Effector memory CD8-positive, alpha-beta T cell (primary cell): ENCODE results near the gene ARHGAP22.
A peak's percentile ranks its signal among the peaks of the same experiment; 100 is the strongest.

ENCODE experiments used
- ATAC-seq: fragments of 150-1000 bp; cut with Tn5 transposase; replicated peaks from 2 replicates; pipeline ENCODE4 v1.10.0; 2021; ENCODE audit warnings: mild to moderate bottlenecking, moderate library complexity
- DNase-seq, 3 experiments: peaks; one replicate each; pipeline ENCODE4 v3.0.0; 2021
- H3K27ac Mint-ChIP-seq, 2 donors: one replicate each; pipeline ENCODE4 v1.8.0; 2022; ENCODE audit warnings: mild to moderate bottlenecking in 2 of 2, mixed read lengths in 2 of 2, moderate library complexity in 2 of 2
- H3K27me3 Mint-ChIP-seq, 2 donors: one replicate each; pipeline ENCODE4 v1.8.0; 2022; ENCODE audit warnings: mixed read lengths in 2 of 2
- H3K36me3 Mint-ChIP-seq: one replicate; pipeline ENCODE4 v1.8.0; 2022; ENCODE audit warnings: mild to moderate bottlenecking, moderate library complexity, mixed read lengths; ENCODE audit not compliant: insufficient read depth
- H3K4me1 Mint-ChIP-seq, 2 donors: one replicate each; pipeline ENCODE4 v1.8.0; 2022; ENCODE audit warnings: low read depth in 2 of 2, mixed read lengths in 2 of 2
- H3K4me3 Mint-ChIP-seq, 2 donors: one replicate each; pipeline ENCODE4 v1.8.0; 2022; ENCODE audit warnings: mild to moderate bottlenecking in 2 of 2, mixed read lengths in 2 of 2, moderate library complexity in 2 of 2
- H3K9me3 Mint-ChIP-seq, 2 donors: one replicate each; pipeline ENCODE4 v1.8.0; 2022; ENCODE audit warnings: mixed read lengths in 2 of 2

Gene ARHGAP22

GRCh38 chr10:48452879-48453412 lies 151.9 kb downstream of the ARHGAP22 start:
- Mint-ChIP-seq H3K27ac (no peak overlapping the region), H3K4me1 (no peaks in the 10 kb centered on the region), H3K36me3 (no peaks in the 10 kb centered on the region), H3K4me3 (no peak overlapping the region), H3K27me3 (peaks cover 15 to 33% of the 10 kb centered on the region in 2 donors), H3K9me3 (no peaks in the 10 kb centered on the region)
- DNase-seq (no peak), ATAC-seq (no peak)

DNA sequence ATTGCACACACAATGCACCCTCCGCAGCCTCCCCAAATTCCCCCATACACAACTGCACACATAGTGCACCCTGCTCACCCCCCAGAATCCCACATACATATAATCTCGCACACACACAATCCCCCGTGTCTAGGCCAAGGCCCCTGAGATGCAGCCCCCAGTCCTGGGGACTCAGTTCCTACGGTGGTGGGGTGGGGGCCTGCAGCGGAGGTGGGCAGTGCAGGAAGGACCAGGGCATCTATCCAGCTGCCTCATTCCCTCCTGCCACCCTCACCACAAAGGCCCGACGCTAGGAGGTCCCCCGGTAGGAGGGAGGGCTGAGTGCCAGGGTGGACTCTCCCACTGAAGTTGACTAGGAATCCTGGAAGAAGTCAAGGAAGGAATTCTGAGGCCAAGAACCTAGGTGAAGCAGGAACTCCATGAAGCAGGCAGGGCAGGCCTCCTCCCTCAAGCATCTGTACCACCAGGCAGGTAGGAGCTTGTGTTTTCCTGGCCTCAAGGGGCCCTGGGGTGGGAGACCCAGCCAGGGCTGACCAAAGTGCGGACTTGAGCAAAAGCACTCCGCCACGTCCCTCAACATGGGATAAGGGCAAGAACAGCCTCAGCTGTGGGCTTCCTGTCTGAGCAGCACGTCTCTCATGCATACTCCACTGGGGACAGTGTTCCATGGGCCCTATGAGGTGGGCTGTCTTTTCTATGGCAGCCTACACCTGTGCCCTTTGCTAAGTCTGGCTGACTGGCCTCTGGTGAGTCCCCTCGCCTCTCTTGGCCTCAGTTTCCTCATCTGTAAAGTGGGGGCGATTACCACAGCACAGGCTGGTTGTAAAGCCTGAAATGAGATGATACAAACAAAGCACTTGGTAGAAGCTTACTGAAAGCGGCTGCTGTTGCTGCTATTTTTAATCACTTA lies 152.6 kb downstream of the ARHGAP22 start:
- Mint-ChIP-seq H3K27ac (no peak overlapping the region), H3K4me1 (peaks cover 0 to 3% of the 10 kb centered on the region in 2 donors), H3K27me3 (peaks cover 17 to 33% of the 10 kb centered on the region in 2 donors), H3K9me3 (no peaks in the 10 kb centered on the region), H3K36me3 (no peaks in the 10 kb centered on the region), H3K4me3 (no peak overlapping the region)
- ATAC-seq (no peak), DNase-seq (no peak)

DNA sequence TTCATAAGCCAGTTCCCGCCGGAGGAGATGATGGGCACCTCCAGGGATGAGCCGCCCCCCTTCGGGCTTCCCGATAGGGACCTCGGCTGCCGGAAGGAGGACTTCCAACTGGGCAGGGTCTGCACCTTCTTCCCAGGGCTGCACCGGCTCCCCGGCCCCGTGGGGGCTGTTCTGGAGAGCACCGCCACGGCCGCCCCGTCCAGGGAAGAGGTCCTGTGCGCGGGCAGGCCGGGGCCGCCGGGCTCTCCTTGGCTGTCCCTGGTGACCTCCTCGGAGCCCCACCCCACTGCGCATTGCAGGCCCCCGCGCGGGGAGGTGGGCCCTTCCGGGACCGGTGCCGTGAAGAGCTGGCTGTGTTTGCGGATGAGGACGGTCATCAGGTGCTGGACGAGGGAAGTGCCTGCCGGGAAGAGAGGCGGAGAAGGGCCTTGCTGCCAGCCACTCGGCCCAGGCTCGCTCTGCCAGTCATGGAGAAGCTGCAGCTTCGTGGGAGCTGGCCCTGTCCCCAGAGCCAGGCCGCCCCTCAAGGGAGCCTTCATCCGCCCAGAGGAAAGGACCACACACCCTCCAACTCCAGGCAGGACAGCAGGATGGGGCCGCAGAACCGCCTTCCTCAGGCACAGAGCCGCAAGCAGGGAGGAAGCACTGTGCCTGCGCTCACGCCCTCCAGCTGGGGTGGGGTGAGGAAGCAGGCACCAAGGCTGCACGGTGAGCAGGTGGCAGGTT lies 154.0 kb downstream of the ARHGAP22 start:
- H3K36me3 Mint-ChIP-seq, result no peaks in the 10 kb centered on the region
- peaks cover 0 to 5% of the 10 kb centered on the region in 2 donors for H3K4me1 Mint-ChIP-seq
- ATAC-seq, result no peak
- no peaks in the 10 kb centered on the region for H3K9me3 Mint-ChIP-seq
- H3K4me3 Mint-ChIP-seq, result no peak overlapping the region
- H3K27me3 Mint-ChIP-seq, result peaks cover 15 to 28% of the 10 kb centered on the region in 2 donors
- no peak overlapping the region for H3K27ac Mint-ChIP-seq
- no peak for DNase-seq

GRCh38 chr10:48450233-48450740 lies 154.6 kb downstream of the ARHGAP22 start:
- Mint-ChIP-seq H3K4me1 (peaks cover 0 to 5% of the 10 kb centered on the region in 2 donors), H3K4me3 (no peak overlapping the region), H3K36me3 (no peaks in the 10 kb centered on the region), H3K27ac (no peak overlapping the region), H3K9me3 (no peaks in the 10 kb centered on the region), H3K27me3 (peaks cover 15 to 28% of the 10 kb centered on the region in 2 donors)
- DNase-seq (no peak), ATAC-seq (no peak)

DNA sequence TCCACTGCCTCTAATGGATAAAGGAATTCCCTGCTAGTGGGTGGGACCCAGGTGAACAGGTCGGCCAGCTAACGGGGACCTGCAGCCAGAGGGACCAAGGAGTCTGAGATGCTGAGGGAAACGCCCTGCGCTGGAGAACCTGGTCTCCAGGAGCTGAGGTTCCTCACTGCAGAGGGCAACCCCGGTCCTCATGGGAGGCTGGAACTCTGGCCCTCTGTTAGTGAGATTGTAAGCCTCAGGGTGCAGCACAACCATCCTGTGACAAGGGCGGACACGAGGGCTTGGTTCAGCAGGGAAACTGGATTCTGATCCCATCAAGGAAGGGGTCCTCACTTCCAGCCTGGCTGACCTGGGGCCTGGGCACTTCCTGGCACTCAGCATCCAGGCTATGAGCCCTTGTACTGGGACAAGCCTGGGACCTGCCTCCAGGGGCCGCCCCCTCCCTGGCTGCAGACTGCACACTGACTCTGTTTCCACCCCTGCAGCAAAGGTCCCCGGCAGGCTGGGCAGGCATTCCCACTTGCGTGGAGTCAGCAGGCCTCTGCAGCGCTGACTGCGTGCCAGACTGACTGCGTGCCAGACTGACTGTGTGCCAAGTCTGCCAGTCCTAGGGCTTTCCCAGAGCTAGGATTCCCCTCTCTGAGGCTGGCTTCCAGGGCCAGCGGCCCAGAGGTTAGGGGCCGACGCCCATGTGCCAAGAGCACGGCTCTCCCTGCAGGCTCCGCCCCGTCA lies 155.2 kb downstream of the ARHGAP22 start:
- peaks cover 15 to 28% of the 10 kb centered on the region in 2 donors for H3K27me3 Mint-ChIP-seq
- H3K9me3 Mint-ChIP-seq, result no peaks in the 10 kb centered on the region
- no peak for ATAC-seq
- no peak overlapping the region for H3K4me3 Mint-ChIP-seq
- no peaks in the 10 kb centered on the region for H3K36me3 Mint-ChIP-seq
- H3K27ac Mint-ChIP-seq, result no peak overlapping the region
- no peak for DNase-seq
- H3K4me1 Mint-ChIP-seq, result peaks cover 0 to 5% of the 10 kb centered on the region in 2 donors

GRCh38 chr10:48448796-48449195 lies 156.1 kb downstream of the ARHGAP22 start:
- ATAC-seq (no peak), DNase-seq (no peak)
- Mint-ChIP-seq H3K4me1 (peaks cover 0 to 5% of the 10 kb centered on the region in 2 donors), H3K27me3 (peaks cover 15 to 28% of the 10 kb centered on the region in 2 donors), H3K9me3 (no peaks in the 10 kb centered on the region), H3K4me3 (no peak overlapping the region), H3K27ac (no peak overlapping the region), H3K36me3 (no peaks in the 10 kb centered on the region)

GRCh38 chr10:48447356-48448215 lies 157.3 kb downstream of the ARHGAP22 start:
- peaks cover 15 to 22% of the 10 kb centered on the region in 2 donors for H3K27me3 Mint-ChIP-seq
- H3K4me3 Mint-ChIP-seq, result no peak overlapping the region
- ATAC-seq (no peak), DNase-seq (no peak)
- H3K4me1 Mint-ChIP-seq, result peaks cover 0 to 5% of the 10 kb centered on the region in 2 donors
- no peaks in the 10 kb centered on the region for H3K36me3 Mint-ChIP-seq
- H3K9me3 Mint-ChIP-seq, result no peaks in the 10 kb centered on the region
- peak overlapping the region in 1 of 2 donors; percentile 51 for H3K27ac Mint-ChIP-seq

GRCh38 chr10:48446785-48447184 lies 158.1 kb downstream of the ARHGAP22 start:
- Mint-ChIP-seq H3K4me3 (no peak overlapping the region), H3K9me3 (no peaks in the 10 kb centered on the region), H3K4me1 (peaks cover 0 to 5% of the 10 kb centered on the region in 2 donors), H3K27ac (peak overlapping the region in 1 of 2 donors; percentile 22), H3K36me3 (no peaks in the 10 kb centered on the region), H3K27me3 (peaks cover 15 to 22% of the 10 kb centered on the region in 2 donors)
- ATAC-seq (no peak), DNase-seq (no peak)

DNA sequence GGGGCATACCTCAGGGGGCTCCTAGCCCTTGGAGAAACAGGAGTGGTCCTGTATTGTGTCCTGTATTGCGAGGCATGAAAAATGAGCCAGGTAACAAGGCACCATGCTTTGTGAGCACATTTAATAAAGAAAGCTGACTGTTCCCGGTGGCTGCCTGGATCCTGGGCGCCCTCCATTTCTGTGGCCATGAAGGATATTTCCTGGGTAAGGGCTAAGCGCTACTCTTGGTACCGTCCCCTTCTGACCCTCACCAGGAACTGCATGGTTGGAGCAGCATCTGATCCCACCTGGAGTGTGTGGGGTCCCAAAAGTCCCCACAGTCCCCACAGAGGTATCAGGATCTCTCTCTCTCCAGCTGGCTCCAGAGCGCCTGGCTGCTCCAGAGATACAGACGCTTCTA lies 158.9 kb downstream of the ARHGAP22 start:
- Mint-ChIP-seq H3K9me3 (no peaks in the 10 kb centered on the region), H3K4me3 (no peak overlapping the region), H3K27ac (no peak overlapping the region), H3K36me3 (no peaks in the 10 kb centered on the region), H3K4me1 (peaks cover 0 to 5% of the 10 kb centered on the region in 2 donors), H3K27me3 (peaks cover 15 to 22% of the 10 kb centered on the region in 2 donors)
- ATAC-seq, result no peak
- DNase-seq, result no peak

- Mint-ChIP-seq H3K27ac (no peak overlapping the region), H3K36me3 (no peaks in the 10 kb centered on the region), H3K9me3 (no peaks in the 10 kb centered on the region), H3K4me3 (no peak overlapping the region), H3K27me3 (peaks cover 15 to 22% of the 10 kb centered on the region in 2 donors), H3K4me1 (peaks cover 0 to 5% of the 10 kb centered on the region in 2 donors)
- DNase-seq (no peak), ATAC-seq (no peak)
These were observed 159.7 kb downstream of the ARHGAP22 start for GRCh38 chr10:48444861-48445841.

DNA sequence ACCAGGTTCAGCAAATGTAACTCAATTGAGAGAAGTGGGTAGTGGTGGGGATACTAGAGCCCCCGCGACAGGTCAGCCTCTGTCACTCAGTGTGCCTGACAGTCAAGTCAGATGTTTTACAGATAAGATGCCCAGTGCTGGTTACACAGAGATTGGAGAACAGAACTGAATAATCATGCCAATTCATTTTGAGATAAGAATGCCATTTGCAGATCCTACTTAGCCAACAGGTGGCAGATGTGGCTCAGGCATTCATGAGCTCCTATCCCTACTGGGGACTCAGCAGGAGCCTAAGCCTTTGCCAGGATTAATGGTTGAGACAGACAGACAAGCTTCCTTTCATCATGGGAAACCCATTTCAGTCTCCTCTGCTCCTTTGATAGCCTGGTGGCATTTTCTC lies 160.6 kb downstream of the ARHGAP22 start:
- DNase-seq, result no peak
- Mint-ChIP-seq H3K27me3 (peaks cover 15 to 21% of the 10 kb centered on the region in 2 donors), H3K27ac (no peak overlapping the region), H3K36me3 (no peaks in the 10 kb centered on the region), H3K9me3 (no peaks in the 10 kb centered on the region), H3K4me1 (peaks cover 0 to 5% of the 10 kb centered on the region in 2 donors), H3K4me3 (no peak overlapping the region)
- ATAC-seq, result no peak
